ENCODE data around the gene GRIK4.

DNA sequence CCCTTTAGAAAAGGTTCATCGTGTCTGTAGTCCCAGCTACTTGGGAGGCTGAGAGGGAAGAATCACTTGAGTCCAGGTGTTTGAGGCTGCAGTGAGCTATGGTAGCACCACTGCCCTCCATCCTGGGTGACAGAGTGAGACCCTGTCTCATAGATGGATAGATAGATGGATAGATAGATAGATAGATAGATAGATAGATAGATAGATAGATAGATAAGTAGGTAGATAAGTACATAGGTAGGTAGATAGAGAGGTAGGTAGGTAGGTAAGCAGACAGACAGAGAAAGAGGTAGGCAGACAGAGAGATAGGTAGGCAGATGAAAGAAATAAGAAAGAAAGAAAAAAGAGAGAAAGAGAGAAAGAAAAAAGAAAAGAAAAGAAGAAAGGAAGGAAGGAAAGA is 156.4 kb downstream of the GRIK4 start:
- TF ChIP-seq ZNF138 (CRISPR knock-in tag; conservative IDR thresholded peaks at IDR 0.05) (no peak), ZNF416 (CRISPR knock-in tag; IDR thresholded peaks at IDR 0.05) (no peak), SP1 (CRISPR knock-in tag; conservative IDR thresholded peaks at IDR 0.05) (no peak), NFYB (CRISPR knock-in tag; conservative IDR thresholded peaks at IDR 0.05; ENCODE audit: low read depth) (no peak), TCF7 (CRISPR knock-in tag; IDR thresholded peaks at IDR 0.05; ENCODE audit: low read depth) (no peak)
- TF ChIP-seq, protein P1, sequence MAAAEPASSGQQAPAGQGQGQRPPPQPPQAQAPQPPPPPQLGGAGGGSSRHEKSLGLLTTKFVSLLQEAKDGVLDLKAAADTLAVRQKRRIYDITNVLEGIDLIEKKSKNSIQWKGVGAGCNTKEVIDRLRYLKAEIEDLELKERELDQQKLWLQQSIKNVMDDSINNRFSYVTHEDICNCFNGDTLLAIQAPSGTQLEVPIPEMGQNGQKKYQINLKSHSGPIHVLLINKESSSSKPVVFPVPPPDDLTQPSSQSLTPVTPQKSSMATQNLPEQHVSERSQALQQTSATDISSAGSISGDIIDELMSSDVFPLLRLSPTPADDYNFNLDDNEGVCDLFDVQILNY (CRISPR knock-in tag; IDR thresholded peaks at IDR 0.05) = no peak
- TF ChIP-seq, protein P2, sequence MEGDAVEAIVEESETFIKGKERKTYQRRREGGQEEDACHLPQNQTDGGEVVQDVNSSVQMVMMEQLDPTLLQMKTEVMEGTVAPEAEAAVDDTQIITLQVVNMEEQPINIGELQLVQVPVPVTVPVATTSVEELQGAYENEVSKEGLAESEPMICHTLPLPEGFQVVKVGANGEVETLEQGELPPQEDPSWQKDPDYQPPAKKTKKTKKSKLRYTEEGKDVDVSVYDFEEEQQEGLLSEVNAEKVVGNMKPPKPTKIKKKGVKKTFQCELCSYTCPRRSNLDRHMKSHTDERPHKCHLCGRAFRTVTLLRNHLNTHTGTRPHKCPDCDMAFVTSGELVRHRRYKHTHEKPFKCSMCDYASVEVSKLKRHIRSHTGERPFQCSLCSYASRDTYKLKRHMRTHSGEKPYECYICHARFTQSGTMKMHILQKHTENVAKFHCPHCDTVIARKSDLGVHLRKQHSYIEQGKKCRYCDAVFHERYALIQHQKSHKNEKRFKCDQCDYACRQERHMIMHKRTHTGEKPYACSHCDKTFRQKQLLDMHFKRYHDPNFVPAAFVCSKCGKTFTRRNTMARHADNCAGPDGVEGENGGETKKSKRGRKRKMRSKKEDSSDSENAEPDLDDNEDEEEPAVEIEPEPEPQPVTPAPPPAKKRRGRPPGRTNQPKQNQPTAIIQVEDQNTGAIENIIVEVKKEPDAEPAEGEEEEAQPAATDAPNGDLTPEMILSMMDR (IDR thresholded peaks at IDR 0.05) = no peak
- TF ChIP-seq, protein P3, sequence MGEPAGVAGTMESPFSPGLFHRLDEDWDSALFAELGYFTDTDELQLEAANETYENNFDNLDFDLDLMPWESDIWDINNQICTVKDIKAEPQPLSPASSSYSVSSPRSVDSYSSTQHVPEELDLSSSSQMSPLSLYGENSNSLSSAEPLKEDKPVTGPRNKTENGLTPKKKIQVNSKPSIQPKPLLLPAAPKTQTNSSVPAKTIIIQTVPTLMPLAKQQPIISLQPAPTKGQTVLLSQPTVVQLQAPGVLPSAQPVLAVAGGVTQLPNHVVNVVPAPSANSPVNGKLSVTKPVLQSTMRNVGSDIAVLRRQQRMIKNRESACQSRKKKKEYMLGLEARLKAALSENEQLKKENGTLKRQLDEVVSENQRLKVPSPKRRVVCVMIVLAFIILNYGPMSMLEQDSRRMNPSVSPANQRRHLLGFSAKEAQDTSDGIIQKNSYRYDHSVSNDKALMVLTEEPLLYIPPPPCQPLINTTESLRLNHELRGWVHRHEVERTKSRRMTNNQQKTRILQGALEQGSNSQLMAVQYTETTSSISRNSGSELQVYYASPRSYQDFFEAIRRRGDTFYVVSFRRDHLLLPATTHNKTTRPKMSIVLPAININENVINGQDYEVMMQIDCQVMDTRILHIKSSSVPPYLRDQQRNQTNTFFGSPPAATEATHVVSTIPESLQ (CRISPR knock-in tag; IDR thresholded peaks at IDR 0.05) = no peak
- TF ChIP-seq, protein P4, sequence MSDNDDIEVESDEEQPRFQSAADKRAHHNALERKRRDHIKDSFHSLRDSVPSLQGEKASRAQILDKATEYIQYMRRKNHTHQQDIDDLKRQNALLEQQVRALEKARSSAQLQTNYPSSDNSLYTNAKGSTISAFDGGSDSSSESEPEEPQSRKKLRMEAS (CRISPR knock-in tag; IDR thresholded peaks at IDR 0.05) = no peak

Measured in WTC11 (cell line).